AG04450 (cell line): ENCODE measurements around the gene MYO1A. TPM values are rescaled to one million over a fixed set of nuclear protein-coding genes. Genes with fewer than 3 reads are reported as not detected.

Experiments used
- CTCF ChIA-PET: fragments of 300-600, 350-600 bp; formaldehyde crosslinking; extraction: SDS; loops from one replicate; lab custom pipeline; 2022; ENCODE audit warnings: antibody characterized with exemption, inconsistent platforms; lab: Charles Lee
- POLR2A ChIA-PET: fragments of 350-600 bp; formaldehyde crosslinking; extraction: SDS; loops from one replicate; lab custom pipeline; 2021; ENCODE audit warnings: antibody characterized with exemption, inconsistent platforms; lab: Yijun Ruan, JAX
- DNase-seq: peaks from one replicate; pipeline ENCODE4 v3.0.0-alpha.2; 2011; ENCODE audit warnings: low read depth, low spot score
- H3K27ac ChIP-seq: one replicate; pipeline ENCODE4 v1.5.1; 2012; ENCODE audit warnings: low read depth, low read length, control low read depth
- H3K27me3 ChIP-seq: one replicate; pipeline ENCODE4 v1.6.0; 2012; ENCODE audit warnings: low read length; ENCODE audit not compliant: control insufficient read depth, insufficient read depth
- H3K4me3 ChIP-seq: 2 replicates; pipeline ENCODE4 v1.5.1; 2011; ENCODE audit warnings: mild to moderate bottlenecking, low read depth, low read length, control low read depth
- H3K9me3 ChIP-seq: 2 replicates; pipeline ENCODE4 v1.5.1; 2012; ENCODE audit warnings: low read length; ENCODE audit not compliant: control insufficient read depth, insufficient read depth
- polyA plus RNA-seq: library from polyadenylated mRNA; depleted of rRNA; stranded (reverse); fragments of >200 nt; gene quantifications from 2 replicates; pipeline ENCODE4 v1.2.3, GENCODE V29; 2011
- TF ChIP-seq, protein P1 (sequence below): IDR thresholded peaks from 2 replicates; pipeline ENCODE4 v1.5.1; 2011; ENCODE audit warnings: low read depth, low read length, control low read depth, inconsistent platforms

Gene MYO1A
- polyA plus RNA-seq, 1 experiment: not detected

DNA sequence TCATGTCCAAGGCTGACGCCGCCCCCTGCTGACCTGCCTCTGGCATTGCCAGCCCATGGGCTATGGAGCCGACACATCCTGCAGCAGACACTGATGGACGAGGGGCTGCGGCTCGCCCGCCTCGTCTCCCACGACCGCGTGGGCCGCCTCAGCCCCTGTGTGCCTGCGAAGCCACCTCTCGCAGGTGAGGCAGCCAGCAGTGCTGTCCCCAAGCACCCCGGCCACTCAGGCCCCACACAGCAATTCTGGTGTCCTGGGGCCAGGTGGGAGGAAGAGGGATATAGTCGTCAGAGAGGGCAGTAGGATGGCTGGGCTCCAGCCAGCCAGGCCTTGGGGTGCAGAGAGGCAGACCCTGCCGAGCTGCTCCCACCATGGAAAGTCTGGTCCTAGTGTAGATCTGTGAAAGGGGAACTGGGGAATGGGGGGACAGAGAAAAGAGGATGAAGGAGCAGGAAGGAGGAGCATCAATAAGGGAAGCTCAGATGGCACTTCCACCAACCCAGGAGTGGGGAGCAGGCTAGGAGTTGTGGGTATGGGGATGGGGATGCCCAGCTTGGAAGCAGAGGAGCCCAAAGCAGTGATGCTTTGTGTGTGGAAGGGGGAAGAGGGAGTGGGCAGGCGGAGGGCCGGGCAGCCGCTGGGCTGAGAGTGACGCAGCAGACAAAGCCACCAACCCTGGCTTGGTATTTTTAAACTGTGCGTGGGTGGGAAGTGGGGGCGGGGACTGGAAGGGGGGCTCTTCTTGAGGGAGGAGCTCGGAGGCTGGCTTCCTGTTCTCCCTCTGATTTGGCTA is 43.7 kb upstream of the MYO1A start:
- DNase-seq: peak; percentile 79
- H3K27me3 ChIP-seq: no peaks in the 10 kb centered on the region
- ChIA-PET CTCF (interaction anchor here (0.6 to 3.4 kb wide), 11 partner anchors 12 to 551 kb away, joined by 3 to 27 read pairs (median 5); partner anchors contain the start of gene STAT6), POLR2A (interaction anchor here (0.6 to 13.0 kb wide), 9 partner anchors 14 to 569 kb away, joined by 3 to 258 read pairs (median 4); partner anchors contain the start of genes LRP1, NACA, NEMP1 and STAT6)
- H3K9me3 ChIP-seq: no peaks in the 10 kb centered on the region; the same call in 1 of the 2 replicates
- peak overlapping the region; percentile 74 for H3K4me3 ChIP-seq
- TF ChIP-seq, protein P1, sequence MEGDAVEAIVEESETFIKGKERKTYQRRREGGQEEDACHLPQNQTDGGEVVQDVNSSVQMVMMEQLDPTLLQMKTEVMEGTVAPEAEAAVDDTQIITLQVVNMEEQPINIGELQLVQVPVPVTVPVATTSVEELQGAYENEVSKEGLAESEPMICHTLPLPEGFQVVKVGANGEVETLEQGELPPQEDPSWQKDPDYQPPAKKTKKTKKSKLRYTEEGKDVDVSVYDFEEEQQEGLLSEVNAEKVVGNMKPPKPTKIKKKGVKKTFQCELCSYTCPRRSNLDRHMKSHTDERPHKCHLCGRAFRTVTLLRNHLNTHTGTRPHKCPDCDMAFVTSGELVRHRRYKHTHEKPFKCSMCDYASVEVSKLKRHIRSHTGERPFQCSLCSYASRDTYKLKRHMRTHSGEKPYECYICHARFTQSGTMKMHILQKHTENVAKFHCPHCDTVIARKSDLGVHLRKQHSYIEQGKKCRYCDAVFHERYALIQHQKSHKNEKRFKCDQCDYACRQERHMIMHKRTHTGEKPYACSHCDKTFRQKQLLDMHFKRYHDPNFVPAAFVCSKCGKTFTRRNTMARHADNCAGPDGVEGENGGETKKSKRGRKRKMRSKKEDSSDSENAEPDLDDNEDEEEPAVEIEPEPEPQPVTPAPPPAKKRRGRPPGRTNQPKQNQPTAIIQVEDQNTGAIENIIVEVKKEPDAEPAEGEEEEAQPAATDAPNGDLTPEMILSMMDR: peak; percentile 63
- peak overlapping the region; percentile 75 for H3K27ac ChIP-seq

DNA sequence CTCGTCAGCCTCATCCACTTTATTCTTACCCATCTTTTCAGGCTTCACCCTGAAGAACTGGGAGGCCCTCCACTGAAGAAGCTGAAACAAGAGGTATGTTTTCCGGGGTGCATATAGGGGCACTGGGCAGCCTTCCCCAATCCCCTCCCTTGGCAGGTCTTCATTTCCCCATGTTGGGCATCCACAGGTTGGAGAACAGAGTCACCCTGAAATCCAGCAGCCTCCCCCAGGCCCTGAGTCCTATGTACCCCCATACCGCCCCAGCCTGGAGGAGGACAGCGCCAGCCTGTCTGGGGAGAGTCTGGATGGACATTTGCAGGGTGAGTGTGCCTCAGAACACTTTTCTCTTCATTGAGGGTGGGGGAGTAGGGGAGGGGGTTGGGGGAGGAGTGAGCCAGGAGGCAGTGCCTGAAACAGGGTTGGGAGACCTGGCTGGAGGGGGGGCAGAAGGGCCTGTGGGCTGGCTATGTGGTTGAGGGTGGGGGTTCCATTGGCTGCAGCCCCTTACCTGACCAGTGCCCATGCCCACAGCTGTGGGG is 43.0 kb upstream of the MYO1A start:
- TF ChIP-seq, protein P1: no peak
- H3K27ac ChIP-seq: peak overlapping the region; percentile 75
- no peak for DNase-seq

DNA sequence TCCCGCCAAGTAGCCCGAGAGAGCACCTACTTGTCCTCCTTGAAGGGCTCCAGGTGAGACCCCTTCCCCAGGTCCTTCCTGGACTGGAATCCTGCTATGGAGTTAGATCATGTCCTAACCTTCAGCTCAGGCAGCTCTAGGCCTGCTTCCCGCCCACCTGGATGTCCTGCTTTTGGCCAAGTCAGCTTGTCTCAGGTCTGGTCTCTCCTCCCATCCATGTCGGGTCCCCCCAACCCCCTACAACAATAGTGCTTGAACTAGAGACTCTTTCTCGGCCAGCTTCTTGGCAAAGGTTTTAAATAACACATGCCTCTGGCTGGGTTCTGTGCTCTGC is 42.6 kb upstream of the MYO1A start:
- ChIA-PET CTCF (interaction anchor here (0.5 to 3.4 kb wide), 8 partner anchors 10 to 628 kb away, joined by 3 to 27 read pairs (median 6); partner anchors contain the start of gene STAT6), POLR2A (interaction anchor here (0.6 to 13.0 kb wide), 3 partner anchors 15 to 56 kb away, joined by 3 to 258 read pairs (median 5); partner anchors contain the start of gene STAT6)
- Histone ChIP-seq H3K9me3 (no peaks in the 10 kb centered on the region; the same call in 1 of the 2 replicates), H3K4me3 (peak overlapping the region; percentile 74), H3K27ac (peak overlapping the region; percentile 52), H3K27me3 (no peaks in the 10 kb centered on the region)
- TF ChIP-seq, protein P1: no peak
- DNase-seq: no peak

More for the DNA sequence above, 43.0 kb upstream of the MYO1A start:
- POLR2A ChIA-PET: interaction anchor here (0.6 to 13.0 kb wide), 4 partner anchors 14 to 56 kb away, joined by 3 to 258 read pairs (median 4); partner anchors contain the start of gene STAT6
- peak overlapping the region; percentile 74 for H3K4me3 ChIP-seq
- no peaks in the 10 kb centered on the region for H3K27me3 ChIP-seq
- H3K9me3 ChIP-seq: no peaks in the 10 kb centered on the region; the same call in 1 of the 2 replicates
- CTCF ChIA-PET: interaction anchor here (0.5 to 3.4 kb wide), 9 partner anchors 9 to 628 kb away, joined by 3 to 27 read pairs (median 6); partner anchors contain the start of gene STAT6

DNA sequence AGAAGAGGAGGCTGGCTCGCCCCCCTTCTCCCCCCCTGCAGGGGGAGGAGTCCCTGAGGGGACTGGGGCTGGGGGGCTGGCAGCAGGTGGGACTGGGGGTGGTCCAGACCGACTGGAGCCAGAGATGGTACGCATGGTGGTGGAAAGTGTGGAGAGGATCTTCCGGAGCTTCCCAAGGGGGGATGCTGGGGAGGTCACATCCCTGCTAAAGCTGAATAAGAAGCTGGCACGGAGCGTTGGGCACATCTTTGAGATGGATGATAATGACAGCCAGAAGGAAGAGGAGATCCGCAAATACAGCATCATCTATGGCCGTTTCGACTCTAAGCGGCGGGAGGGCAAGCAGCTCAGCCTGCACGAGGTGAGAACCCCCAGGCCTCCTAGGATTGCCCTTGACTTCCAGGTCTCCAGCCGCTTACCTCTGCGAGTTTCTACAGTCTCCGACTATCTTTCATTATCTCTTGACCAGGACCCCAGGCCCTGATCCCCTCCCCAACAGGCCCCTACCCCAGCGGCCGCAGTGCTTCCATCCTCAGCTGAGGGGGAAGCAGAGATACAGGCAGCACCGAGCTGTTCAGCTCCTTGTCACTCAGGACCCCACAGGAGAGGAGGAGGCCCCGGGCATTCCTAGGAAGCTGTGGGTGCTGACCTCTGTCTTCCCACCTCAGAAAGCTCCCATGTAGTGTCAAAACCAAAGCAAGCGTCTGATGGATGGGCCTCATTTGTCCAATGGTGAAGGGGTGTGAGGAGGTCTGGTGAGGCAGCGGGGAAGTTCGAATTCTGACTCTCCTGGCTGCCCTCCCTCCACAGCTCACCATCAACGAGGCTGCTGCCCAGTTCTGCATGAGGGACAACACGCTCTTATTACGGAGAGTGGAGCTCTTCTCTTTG is 42.0 kb upstream of the MYO1A start:
- DNase-seq: no peak
- H3K4me3 ChIP-seq: peak overlapping the region; percentile 74
- no peaks in the 10 kb centered on the region; the same call in 1 of the 2 replicates for H3K9me3 ChIP-seq
- TF ChIP-seq, protein P1: no peak
- POLR2A ChIA-PET: interaction anchor here (0.5 to 13.0 kb wide), 5 partner anchors 16 to 122 kb away, joined by 3 to 258 read pairs (median 3); partner anchors contain the start of gene STAT6
- no peaks in the 10 kb centered on the region for H3K27me3 ChIP-seq
- CTCF ChIA-PET: interaction anchor here (0.7 to 3.4 kb wide), 9 partner anchors 10 to 95 kb away, joined by 3 to 27 read pairs (median 4); partner anchors contain the start of gene STAT6
- peak overlapping the region; percentile 21 for H3K27ac ChIP-seq
